Gastrocnemius medialis (tissue), 4 donors: ENCODE data around the gene HUS1B. TPM values are rescaled to one million over a fixed set of nuclear protein-coding genes. Genes with fewer than 3 reads are reported as not detected.
"Not testable (repeated sequence)": the region's sequence is repeated elsewhere in the genome, so short reads cannot be mapped to it uniquely, and the experiment has no call there.

ENCODE experiments used
- ATAC-seq, 2 donors: fragments of 150-250 bp; one replicate each; pipeline ENCODE4 v1.9.1; 2016
- DNase-seq, 2 donors: peaks; one replicate each; pipeline ENCODE4 v3.0.0-alpha.2; 2019
- H3K27ac ChIP-seq, 4 donors: fragments of 200-600 bp; sonication (generic); 1 replicate in 1 of 4; 2 replicates in 3 of 4; pipeline ENCODE4 v1.5.1; 2016 to 2018; ENCODE audit warnings: mild to moderate bottlenecking in 2 of 4, moderate library complexity in 1 of 4
- H3K27me3 ChIP-seq, 3 donors: fragments of 200-600 bp; sonication (generic) in 2 of 3; 1 replicate in 1 of 3; 2 replicates in 2 of 3; pipeline versions ENCODE4 v1.5.1 to v1.6.0; 2016 to 2019; ENCODE audit warnings: mild to moderate bottlenecking in 1 of 3, moderate library complexity in 1 of 3
- H3K36me3 ChIP-seq, 2 donors: fragments of 200-600 bp; sonication (generic) in 1 of 2; one replicate each; pipeline ENCODE4 v1.5.1; 2017 to 2018
- H3K4me1 ChIP-seq, 2 donors: fragments of 200-600 bp; sonication (generic) in 1 of 2; one replicate each; pipeline ENCODE4 v1.5.1; 2016 to 2017; ENCODE audit warnings: mild to moderate bottlenecking in 2 of 2
- H3K4me3 ChIP-seq, 4 donors: fragments of 200-600 bp; sonication (generic) in 3 of 4; 1 replicate in 1 of 4; 2 replicates in 3 of 4; pipeline ENCODE4 v1.5.1; 2016 to 2019; ENCODE audit warnings: mild to moderate bottlenecking in 2 of 4
- H3K9me3 ChIP-seq, 3 donors: fragments of 200-600 bp; sonication (generic) in 2 of 3; 1 replicate in 1 of 3; 2 replicates in 2 of 3; pipeline ENCODE4 v1.5.1; 2016 to 2019
- CTCF ChIP-seq, 5 experiments: fragments of 450-650 bp in 3 of 5; fragments of 200-600 bp in 2 of 5; sonication (generic) in 2 of 5; IDR thresholded peaks in 4 of 5; conservative IDR thresholded peaks in 1 of 5; 1 replicate in 4 of 5; 2 replicates in 1 of 5; pipeline ENCODE4 v1.5.1; 2016 to 2019; ENCODE audit warnings: antibody characterized with exemption in 5 of 5, mild to moderate bottlenecking in 3 of 5, moderate library complexity in 3 of 5
- POLR2A ChIP-seq, 2 donors: fragments of 450-650 bp; IDR thresholded peaks; one replicate each; pipeline ENCODE4 v1.6.1; 2017; ENCODE audit warnings: antibody characterized with exemption in 2 of 2, mild to moderate bottlenecking in 2 of 2, moderate library complexity in 2 of 2
- in situ Hi-C, 4 donors: fragments of 200-750 bp; cut with MboI; loops; one replicate each; pipeline versions ENCODE4 v1.15.0 to v1.8.0; 2017; ENCODE audit warnings: low sequenced_read_pairs in 4 of 4
- intact Hi-C: fragments of 100-400 bp; cut with DNase I; formaldehyde crosslinking; loops from one replicate; pipeline ENCODE4 v1.15.1; 2023; ENCODE audit warnings: low total_unique reads
- total RNA-seq, 4 donors: library from RNA; depleted of rRNA; stranded (reverse); fragments of >200 nt; gene quantifications; one replicate each; pipeline versions ENCODE4 v1.1.0 to v1.2.3, GENCODE V29; 2016

HUS1B gene
- total RNA-seq, 4 donors from 2014 or later = 0.97 TPM; not detected in 3

- no peak for DNase-seq
- intact Hi-C loops = no loop called here
- TF ChIP-seq CTCF (IDR thresholded peaks at IDR 0.05 in 4 of 5, conservative IDR thresholded peaks at IDR 0.05 in 1 of 5) = no peak
- TF ChIP-seq POLR2A (IDR thresholded peaks at IDR 0.05) = no peak
- ATAC-seq = no peak
- no peaks in the 10 kb centered on the region for H3K9me3 ChIP-seq
- H3K27ac ChIP-seq = no peak overlapping the region
- no peaks in the 10 kb centered on the region for H3K27me3 ChIP-seq
- peaks cover 7 to 12% of the 10 kb centered on the region in 2 donors for H3K4me1 ChIP-seq
- no peak overlapping the region for H3K4me3 ChIP-seq
- no peaks in the 10 kb centered on the region for H3K36me3 ChIP-seq
- in situ Hi-C loops = no loop called here
Measured at GRCh38 chr6:674406-674805, 17.5 kb upstream of the HUS1B start.

GRCh38 chr6:667253-667927 is 10.5 kb upstream of the HUS1B start:
- in situ Hi-C loops (no loop called here), intact Hi-C loops (no loop called here)
- Histone ChIP-seq H3K36me3 (no peaks in the 10 kb centered on the region), H3K4me3 (no peak overlapping the region), H3K9me3 (peaks cover 0 to 4% (median 0%) of the 10 kb centered on the region in 3 donors), H3K27ac (no peak overlapping the region), H3K4me1 (no peaks in the 10 kb centered on the region), H3K27me3 (no peaks in the 10 kb centered on the region)
- DNase-seq (no peak), ATAC-seq (no peak)
- no peak for TF ChIP-seq POLR2A (IDR thresholded peaks at IDR 0.05)

- in situ Hi-C loops (no loop called here), intact Hi-C loops (no loop called here)
- H3K27me3 ChIP-seq = no peaks in the 10 kb centered on the region
- no peak overlapping the region for H3K4me3 ChIP-seq
- H3K4me1 ChIP-seq = no peaks in the 10 kb centered on the region
- no peak for DNase-seq
- H3K36me3 ChIP-seq = no peaks in the 10 kb centered on the region
- TF ChIP-seq POLR2A (IDR thresholded peaks at IDR 0.05) = no peak
- no peak for TF ChIP-seq CTCF (IDR thresholded peaks at IDR 0.05 in 4 of 5, conservative IDR thresholded peaks at IDR 0.05 in 1 of 5)
- no peak for ATAC-seq
- peaks cover 0 to 4% (median 0%) of the 10 kb centered on the region in 3 donors for H3K9me3 ChIP-seq
- no peak overlapping the region for H3K27ac ChIP-seq
Measured at GRCh38 chr6:665403-666267, 8.7 kb upstream of the HUS1B start.

- H3K4me1 ChIP-seq, H3K36me3 ChIP-seq, intact Hi-C loops, DNase-seq, ATAC-seq, H3K9me3 ChIP-seq, in situ Hi-C loops, H3K27ac ChIP-seq, H3K27me3 ChIP-seq, H3K4me3 ChIP-seq: not testable (repeated sequence)
Measured at GRCh38 chr6:663788-664187, 6.9 kb upstream of the HUS1B start.

- H3K27ac ChIP-seq = no peak overlapping the region
- DNase-seq (no peak), ATAC-seq (no peak)
- in situ Hi-C loops (no loop called here), intact Hi-C loops (no loop called here)
- peaks cover 2 to 8% of the 10 kb centered on the region in 2 donors for H3K4me1 ChIP-seq
- H3K27me3 ChIP-seq = no peaks in the 10 kb centered on the region
- H3K36me3 ChIP-seq = no peaks in the 10 kb centered on the region
- no peak overlapping the region for H3K4me3 ChIP-seq
- TF ChIP-seq CTCF (IDR thresholded peaks at IDR 0.05 in 4 of 5, conservative IDR thresholded peaks at IDR 0.05 in 1 of 5) (no peak), POLR2A (IDR thresholded peaks at IDR 0.05) (no peak)
- H3K9me3 ChIP-seq = peaks cover 0 to 2% (median 0%) of the 10 kb centered on the region in 3 donors
Measured at GRCh38 chr6:659716-660581, 3.0 kb upstream of the HUS1B start.
